GM21367 (cell line): ENCODE data around the gene SMS.

Source experiments
- ATAC-seq: cut with Tn5 transposase; IDR thresholded peaks from one replicate; pipeline ENCODE4 v1.9.1; 2021; ENCODE audit not compliant: unreplicated experiment

Gene SMS

GRCh38 chrX:22037225-22037624 lies 96.7 kb downstream of the SMS start:
- ATAC-seq = no peak

GRCh38 chrX:22037911-22038537 lies 97.5 kb downstream of the SMS start:
- ATAC-seq = no peak

- no peak for ATAC-seq
Measured at GRCh38 chrX:22039541-22039940, 99.0 kb downstream of the SMS start.

- ATAC-seq = no peak
Measured at GRCh38 chrX:22040184-22040583, 99.7 kb downstream of the SMS start.

- ATAC-seq = no peak
Measured at GRCh38 chrX:22041907-22042530, 101.5 kb downstream of the SMS start.

- no peak for ATAC-seq
Measured at GRCh38 chrX:22043872-22044271, 103.4 kb downstream of the SMS start.
